Left lung (tissue), 10 donors: Measurements from ENCODE around the gene PLCH1. TPM values are rescaled to one million over a fixed set of nuclear protein-coding genes. Genes with fewer than 3 reads are reported as not detected.

Source experiments
- ATAC-seq: fragments of 200-7000 bp; cut with Tn5 transposase; one replicate; pipeline ENCODE4 v1.9.1; 2020; ENCODE audit warnings: moderate library complexity
- DNase-seq, 4 donors: peaks; one replicate each; pipeline ENCODE4 v3.0.0-alpha.2; 2013 to 2020
- H3K27ac ChIP-seq, 2 donors: fragments of 200-600 bp; sonication (generic) in 1 of 2; one replicate each; pipeline versions ENCODE4 v1.5.0 to v1.8.0; 2020 to 2021
- H3K27me3 ChIP-seq, 2 donors: fragments of 200-600 bp; sonication (generic) in 1 of 2; one replicate each; pipeline versions ENCODE4 v1.5.0 to v1.8.0; 2020 to 2021
- H3K36me3 ChIP-seq, 2 donors: fragments of 200-600 bp; sonication (generic) in 1 of 2; one replicate each; pipeline versions ENCODE4 v1.5.0 to v1.8.0; 2020 to 2021
- H3K4me1 ChIP-seq, 2 donors: fragments of 200-600 bp; one replicate each; pipeline ENCODE4 v1.8.0; 2021
- H3K4me3 ChIP-seq, 2 donors: fragments of 200-600 bp; sonication (generic) in 1 of 2; one replicate each; pipeline versions ENCODE4 v1.5.0 to v1.8.0; 2020 to 2021; ENCODE audit warnings: mild to moderate bottlenecking in 1 of 2
- H3K9me3 ChIP-seq, 2 donors: fragments of 200-600 bp; sonication (generic) in 1 of 2; one replicate each; pipeline versions ENCODE4 v1.5.0 to v1.8.0; 2020 to 2021
- CTCF ChIP-seq, 2 donors: fragments of 200-600 bp; sonication (generic) in 1 of 2; IDR thresholded peaks; one replicate each; pipeline versions ENCODE4 v1.5.0 to v1.8.0; 2021; ENCODE audit warnings: antibody characterized with exemption in 2 of 2
- intact Hi-C, 2 donors: fragments of 100-400 bp; cut with DNase I; formaldehyde crosslinking; loops; one replicate each; pipeline versions ENCODE4 v1.11.2 to v1.14.2; 2022
- polyA plus RNA-seq, 6 donors: library from polyadenylated mRNA; unstranded; fragments of 120-200 nt; gene quantifications; one replicate each; pipeline ENCODE4 v1.2.1, GENCODE V29; 2013; ENCODE audit not compliant: insufficient read length in 6 of 6
- total RNA-seq, 2 donors: library from RNA; stranded (reverse); fragmentation: NEBNext Ultra II Directional; extraction: Animal tissue kit (Norgen Biotek cat#: 25700); gene quantifications; one replicate each; pipeline ENCODE4 v1.2.1, GENCODE V29; 2021
- donor health status: DM: no; HTN: yes; CAD: no.
- donor health status: DM: no; HTN: no; CAD: no.

Gene PLCH1
- total and polyA plus RNA-seq, 8 donors, result 8.5 to 33.8 (median 23.7) TPM

GRCh38 chr3:155664925-155665695 lies 79.8 kb downstream of the PLCH1 start:
- Histone ChIP-seq H3K9me3 (no peaks in the 10 kb centered on the region), H3K27me3 (no peaks in the 10 kb centered on the region), H3K36me3 (no peaks in the 10 kb centered on the region), H3K4me1 (peaks cover 8 to 15% of the 10 kb centered on the region in 2 donors), H3K27ac (peak overlapping the region; percentile 42 to 60), H3K4me3 (no peak overlapping the region)
- ATAC-seq (peak; percentile 71), DNase-seq (peak in 1 of 4 donors; percentile 64)
- TF ChIP-seq CTCF (IDR thresholded peaks at IDR 0.05), result no peak
- intact Hi-C loops, result no loop called here

GRCh38 chr3:155663467-155664212 lies 81.2 kb downstream of the PLCH1 start:
- H3K27ac ChIP-seq, result peak overlapping the region in 1 of 2 donors; percentile 60
- intact Hi-C loops, result no loop called here
- DNase-seq, result no peak

GRCh38 chr3:155661760-155662159 lies 83.1 kb downstream of the PLCH1 start:
- intact Hi-C loops, result no loop called here
- Histone ChIP-seq H3K4me1 (peaks cover 8 to 15% of the 10 kb centered on the region in 2 donors), H3K9me3 (no peaks in the 10 kb centered on the region), H3K4me3 (no peak overlapping the region), H3K36me3 (no peaks in the 10 kb centered on the region), H3K27ac (peak overlapping the region; percentile 39 to 63), H3K27me3 (no peaks in the 10 kb centered on the region)
- no peak for DNase-seq
- no peak for TF ChIP-seq CTCF (IDR thresholded peaks at IDR 0.05)
- ATAC-seq, result peak; percentile 79

More at GRCh38 chr3:155663467-155664212, 81.2 kb downstream of the PLCH1 start:
- Histone ChIP-seq H3K4me1 (peaks cover 8 to 15% of the 10 kb centered on the region in 2 donors), H3K9me3 (no peaks in the 10 kb centered on the region), H3K36me3 (no peaks in the 10 kb centered on the region), H3K4me3 (no peak overlapping the region), H3K27me3 (no peaks in the 10 kb centered on the region)
- no peak for ATAC-seq
- TF ChIP-seq CTCF (IDR thresholded peaks at IDR 0.05), result no peak

GRCh38 chr3:155661042-155661441 lies 83.8 kb downstream of the PLCH1 start:
- no peak for TF ChIP-seq CTCF (IDR thresholded peaks at IDR 0.05)
- H3K4me3 ChIP-seq, result no peak overlapping the region
- peaks cover 8 to 15% of the 10 kb centered on the region in 2 donors for H3K4me1 ChIP-seq
- no peaks in the 10 kb centered on the region for H3K27me3 ChIP-seq
- no peaks in the 10 kb centered on the region for H3K36me3 ChIP-seq
- H3K27ac ChIP-seq, result peak overlapping the region; percentile 39 to 63
- intact Hi-C loops, result no loop called here
- H3K9me3 ChIP-seq, result no peaks in the 10 kb centered on the region
- no peak for DNase-seq
- ATAC-seq, result peak; percentile 5

- H3K27me3 ChIP-seq, result no peaks in the 10 kb centered on the region
- H3K4me3 ChIP-seq, result no peak overlapping the region
- H3K4me1 ChIP-seq, result no peaks in the 10 kb centered on the region
- H3K27ac ChIP-seq, result no peak overlapping the region
- no peaks in the 10 kb centered on the region for H3K9me3 ChIP-seq
- intact Hi-C loops, result no loop called here
- no peak for ATAC-seq
- no peaks in the 10 kb centered on the region for H3K36me3 ChIP-seq
- no peak for DNase-seq
- TF ChIP-seq CTCF (IDR thresholded peaks at IDR 0.05), result no peak
Observed at GRCh38 chr3:155658671-155659261, 86.1 kb downstream of the PLCH1 start.
